ENCODE results near the gene B4GALNT2. TPM values are rescaled to one million over a fixed set of nuclear protein-coding genes. Genes with fewer than 3 reads are reported as not detected.

The B4GALNT2 gene
- total and polyA plus RNA-seq, 2 of the 13 experiments (the other 11 are each of a cell fraction or from before 2014, with no cell fraction given), result not detected

- TF ChIP-seq ZGPAT (CRISPR knock-in tag; IDR thresholded peaks at IDR 0.05) (peak; percentile 89), ZBTB33 (CRISPR knock-in tag; IDR thresholded peaks at IDR 0.05) (peak; percentile 59; the same call in 1 of the 2 replicates), NFKBIZ (CRISPR knock-in tag; IDR thresholded peaks at IDR 0.05) (peak; percentile 87; the same call in 1 of the 2 replicates), DMAP1 (CRISPR knock-in tag; IDR thresholded peaks at IDR 0.05) (peak; percentile 72; the same call in 1 of the 2 replicates), KAT7 (CRISPR knock-in tag; IDR thresholded peaks at IDR 0.05; ENCODE audit: borderline replicate concordance) (0 out of 2 replicates have a peak, but pooled peaks have one; percentile 67), ZNF367 (CRISPR knock-in tag; IDR thresholded peaks at IDR 0.05; ENCODE audit: borderline replicate concordance) (no peak), ZNF281 (CRISPR knock-in tag; IDR thresholded peaks at IDR 0.05; ENCODE audit: borderline replicate concordance) (peak; percentile 60; the same call in 1 of the 2 replicates), EEA1 (CRISPR knock-in tag; IDR thresholded peaks at IDR 0.05; ENCODE audit: borderline replicate concordance) (no peak), TFDP1 (CRISPR knock-in tag; IDR thresholded peaks at IDR 0.05; ENCODE audit: borderline replicate concordance) (0 out of 2 replicates have a peak, but pooled peaks have one; percentile 23), ZEB1 (IDR thresholded peaks at IDR 0.05; ENCODE audit: insufficient replicate concordance, low read depth) (peak; percentile 25), CBX1 (IDR thresholded peaks at IDR 0.05; ENCODE audit: low read depth) (peak; percentile 30), TCF7L2 (IDR thresholded peaks at IDR 0.05; ENCODE audit: low read depth, low read length) (peak; percentile 39; the same call in 1 of the 2 replicates), CCAR2 (optimal IDR thresholded peaks at IDR 0.05; ENCODE audit: low read depth, low read length) (peak; percentile 85), GPBP1L1 (CRISPR knock-in tag; IDR thresholded peaks at IDR 0.05) (no peak), MZF1 (CRISPR knock-in tag; IDR thresholded peaks at IDR 0.05; ENCODE audit: borderline replicate concordance) (no peak), HDAC6 (IDR thresholded peaks at IDR 0.05; ENCODE audit: low read depth, low read length) (no peak), REPIN1 (CRISPR knock-in tag; IDR thresholded peaks at IDR 0.05; ENCODE audit: borderline replicate concordance, low read depth) (peak; percentile 77; the same call in 1 of the 2 replicates), HHEX (CRISPR knock-in tag; IDR thresholded peaks at IDR 0.05) (no peak), CREB1 (IDR thresholded peaks at IDR 0.05) (no peak), CREB1 (CRISPR knock-in tag; IDR thresholded peaks at IDR 0.05) (peak; percentile 83), ZNF616 (CRISPR knock-in tag; IDR thresholded peaks at IDR 0.05; ENCODE audit: low read depth) (no peak)
Observed at GRCh38 chr17:49106321-49107210, 26.0 kb upstream of the B4GALNT2 start (continued).
